Measurements from ENCODE around the gene FNDC1. TPM values are rescaled to one million over a fixed set of nuclear protein-coding genes. Genes with fewer than 3 reads are reported as not detected.

Gene FNDC1
- total RNA-seq, 1 donor from 2014 or later: 6.3 TPM

DNA sequence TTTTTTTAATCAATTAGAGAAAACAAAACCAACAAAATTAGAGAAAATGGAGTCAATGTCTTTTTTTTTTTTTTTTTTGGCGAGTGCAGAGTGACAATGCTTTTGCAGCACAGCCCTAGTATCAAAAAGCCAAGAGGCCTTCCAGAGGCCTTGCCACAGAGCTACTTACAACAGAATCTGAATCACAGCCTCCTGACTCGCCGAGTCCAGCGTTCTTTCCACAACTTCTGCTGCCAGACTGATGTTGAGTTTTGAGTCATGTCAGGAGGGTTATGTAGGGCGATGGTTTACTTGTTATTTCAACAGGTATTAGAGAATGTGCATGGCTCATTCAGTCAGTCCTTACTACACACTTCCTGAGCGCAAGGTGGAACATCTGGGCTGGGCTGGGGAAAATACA lies 88.6 kb downstream of the FNDC1 start:
- no peak overlapping the region for H3K27ac Mint-ChIP-seq (ENCODE audit: unreplicated experiment)
- Histone ChIP-seq H3K79me2 (ENCODE audit: insufficient read depth, low read length) (no peaks in the 10 kb centered on the region), H4K20me1 (ENCODE audit: insufficient read depth, low read length) (no peaks in the 10 kb centered on the region), H3K4me2 (ENCODE audit: low read length) (no peak overlapping the region), H2AFZ (ENCODE audit: low read depth, low read length) (no peak overlapping the region), H3K27me3 (ENCODE audit: insufficient read depth, low read length) (no peaks in the 10 kb centered on the region), H3K27ac (ENCODE audit: low read depth, low read length) (no peak overlapping the region), H3K9ac (ENCODE audit: low read length) (no peak overlapping the region), H3K36me3 (ENCODE audit: insufficient read depth, low read length) (no peaks in the 10 kb centered on the region), H3K9me3 (ENCODE audit: insufficient read depth, low read depth, low read length) (no peaks in the 10 kb centered on the region), H3K4me1 (ENCODE audit: insufficient read depth, low read length) (peaks cover 3% of the 10 kb centered on the region), H3K4me3 (ENCODE audit: insufficient read depth, low read depth, low read length) (no peak overlapping the region)
- H3K27me3 Mint-ChIP-seq (ENCODE audit: low read depth, unreplicated experiment): peaks cover 28% of the 10 kb centered on the region
- H3K9me3 Mint-ChIP-seq (ENCODE audit: unreplicated experiment): peaks cover 3% of the 10 kb centered on the region
- DNase-seq (ENCODE audit: low read depth) (peak; percentile 8), FAIRE-seq (no peak)
- peaks cover 2% of the 10 kb centered on the region for H3K36me3 Mint-ChIP-seq (ENCODE audit: low read depth, unreplicated experiment)
- no peak for TF ChIP-seq EZH2 (IDR thresholded peaks at IDR 0.05; ENCODE audit: insufficient read depth, low read length)
- TF ChIP-seq, protein P1, sequence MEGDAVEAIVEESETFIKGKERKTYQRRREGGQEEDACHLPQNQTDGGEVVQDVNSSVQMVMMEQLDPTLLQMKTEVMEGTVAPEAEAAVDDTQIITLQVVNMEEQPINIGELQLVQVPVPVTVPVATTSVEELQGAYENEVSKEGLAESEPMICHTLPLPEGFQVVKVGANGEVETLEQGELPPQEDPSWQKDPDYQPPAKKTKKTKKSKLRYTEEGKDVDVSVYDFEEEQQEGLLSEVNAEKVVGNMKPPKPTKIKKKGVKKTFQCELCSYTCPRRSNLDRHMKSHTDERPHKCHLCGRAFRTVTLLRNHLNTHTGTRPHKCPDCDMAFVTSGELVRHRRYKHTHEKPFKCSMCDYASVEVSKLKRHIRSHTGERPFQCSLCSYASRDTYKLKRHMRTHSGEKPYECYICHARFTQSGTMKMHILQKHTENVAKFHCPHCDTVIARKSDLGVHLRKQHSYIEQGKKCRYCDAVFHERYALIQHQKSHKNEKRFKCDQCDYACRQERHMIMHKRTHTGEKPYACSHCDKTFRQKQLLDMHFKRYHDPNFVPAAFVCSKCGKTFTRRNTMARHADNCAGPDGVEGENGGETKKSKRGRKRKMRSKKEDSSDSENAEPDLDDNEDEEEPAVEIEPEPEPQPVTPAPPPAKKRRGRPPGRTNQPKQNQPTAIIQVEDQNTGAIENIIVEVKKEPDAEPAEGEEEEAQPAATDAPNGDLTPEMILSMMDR (IDR thresholded peaks at IDR 0.05; ENCODE audit: insufficient read depth, low read depth, low read length): no peak
- H3K4me3 Mint-ChIP-seq (ENCODE audit: unreplicated experiment): no peak overlapping the region
- H3K4me1 Mint-ChIP-seq (ENCODE audit: low read depth, unreplicated experiment): no peaks in the 10 kb centered on the region

DNA sequence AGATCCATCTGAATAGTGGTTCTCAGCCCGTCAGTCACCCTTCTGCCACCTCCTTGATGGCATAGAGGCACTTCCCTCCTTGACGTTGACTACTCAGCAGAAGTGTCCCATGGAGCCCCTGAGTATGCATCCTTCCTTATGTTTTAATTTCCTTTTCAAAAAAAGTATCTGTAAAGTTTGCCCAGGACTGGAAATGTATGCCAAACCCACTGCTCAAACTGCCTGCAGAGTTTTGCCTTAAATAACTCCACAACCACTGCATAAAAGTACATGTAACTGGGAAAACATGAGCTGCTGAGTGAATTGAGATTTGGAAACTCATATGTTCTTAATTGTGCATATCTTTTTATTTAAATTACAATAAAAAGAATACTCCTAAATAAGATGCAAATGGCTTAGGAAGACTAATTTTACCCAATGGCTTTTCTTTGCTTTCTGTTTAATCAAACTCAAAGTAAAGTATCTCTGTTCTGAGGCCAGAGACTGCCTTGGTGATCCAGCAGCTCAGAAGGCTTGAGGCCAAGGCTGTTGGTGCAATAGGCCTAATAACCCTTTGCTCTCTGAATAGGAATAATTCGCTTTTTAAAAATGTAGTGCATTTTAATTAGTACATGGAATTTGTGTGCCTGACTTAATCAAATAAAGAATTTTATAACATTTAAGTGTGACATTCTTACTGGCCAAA lies 90.4 kb downstream of the FNDC1 start:
- no peak overlapping the region for H3K27ac Mint-ChIP-seq (ENCODE audit: unreplicated experiment)
- no peak for FAIRE-seq
- H3K9me3 ChIP-seq (ENCODE audit: insufficient read depth, low read depth, low read length): no peaks in the 10 kb centered on the region

More for the DNA sequence above, 90.4 kb downstream of the FNDC1 start:
- DNase-seq (ENCODE audit: low read depth): no peak
- no peaks in the 10 kb centered on the region for H4K20me1 ChIP-seq (ENCODE audit: insufficient read depth, low read length)
- H3K79me2 ChIP-seq (ENCODE audit: insufficient read depth, low read length): no peaks in the 10 kb centered on the region
- H3K27ac ChIP-seq (ENCODE audit: low read depth, low read length): no peak overlapping the region
- H3K9me3 Mint-ChIP-seq (ENCODE audit: unreplicated experiment): peaks cover 3% of the 10 kb centered on the region
- H3K36me3 ChIP-seq (ENCODE audit: insufficient read depth, low read length): no peaks in the 10 kb centered on the region
- no peak overlapping the region for H3K4me3 Mint-ChIP-seq (ENCODE audit: unreplicated experiment)
- H3K4me3 ChIP-seq (ENCODE audit: insufficient read depth, low read depth, low read length): no peak overlapping the region
- H3K27me3 Mint-ChIP-seq (ENCODE audit: low read depth, unreplicated experiment): peaks cover 33% of the 10 kb centered on the region
- H3K36me3 Mint-ChIP-seq (ENCODE audit: low read depth, unreplicated experiment): peaks cover 2% of the 10 kb centered on the region
- no peak for TF ChIP-seq EZH2 (IDR thresholded peaks at IDR 0.05; ENCODE audit: insufficient read depth, low read length)
- TF ChIP-seq, protein P1 (IDR thresholded peaks at IDR 0.05; ENCODE audit: insufficient read depth, low read depth, low read length): no peak
- H3K27me3 ChIP-seq (ENCODE audit: insufficient read depth, low read length): no peaks in the 10 kb centered on the region
- no peak overlapping the region for H3K9ac ChIP-seq (ENCODE audit: low read length)
- H2AFZ ChIP-seq (ENCODE audit: low read depth, low read length): no peak overlapping the region
- H3K4me2 ChIP-seq (ENCODE audit: low read length): no peak overlapping the region
- no peaks in the 10 kb centered on the region for H3K4me1 Mint-ChIP-seq (ENCODE audit: low read depth, unreplicated experiment)
- no peaks in the 10 kb centered on the region for H3K4me1 ChIP-seq (ENCODE audit: insufficient read depth, low read length)
